Esophagus muscularis mucosa (tissue), 4 donors: ENCODE results near the gene SEPTIN10.

Experiments
- EP300 ChIP-seq: sonication (generic); formaldehyde crosslinking; IDR thresholded peaks from one replicate; pipeline ENCODE4 v1.6.1; 2017; ENCODE audit warnings: antibody characterized with exemption
- POLR2AphosphoS5 ChIP-seq, 2 donors: sonication (generic); formaldehyde crosslinking; IDR thresholded peaks; one replicate each; pipeline ENCODE4 v1.6.1; 2017; ENCODE audit warnings: antibody characterized with exemption in 2 of 2
- TF ChIP-seq, protein P1 (sequence below), 3 experiments: fragments of 200-600 bp in 2 of 3; fragments of 450-650 bp in 1 of 3; sonication (generic) in 2 of 3; IDR thresholded peaks; one replicate each; pipeline ENCODE4 v1.5.1; 2017 to 2019; ENCODE audit warnings: antibody characterized with exemption in 3 of 3, mild to moderate bottlenecking in 2 of 3, moderate library complexity in 1 of 3

- no peak for TF ChIP-seq POLR2AphosphoS5 (IDR thresholded peaks at IDR 0.05)
- no peak for TF ChIP-seq EP300
- TF ChIP-seq, protein P1, sequence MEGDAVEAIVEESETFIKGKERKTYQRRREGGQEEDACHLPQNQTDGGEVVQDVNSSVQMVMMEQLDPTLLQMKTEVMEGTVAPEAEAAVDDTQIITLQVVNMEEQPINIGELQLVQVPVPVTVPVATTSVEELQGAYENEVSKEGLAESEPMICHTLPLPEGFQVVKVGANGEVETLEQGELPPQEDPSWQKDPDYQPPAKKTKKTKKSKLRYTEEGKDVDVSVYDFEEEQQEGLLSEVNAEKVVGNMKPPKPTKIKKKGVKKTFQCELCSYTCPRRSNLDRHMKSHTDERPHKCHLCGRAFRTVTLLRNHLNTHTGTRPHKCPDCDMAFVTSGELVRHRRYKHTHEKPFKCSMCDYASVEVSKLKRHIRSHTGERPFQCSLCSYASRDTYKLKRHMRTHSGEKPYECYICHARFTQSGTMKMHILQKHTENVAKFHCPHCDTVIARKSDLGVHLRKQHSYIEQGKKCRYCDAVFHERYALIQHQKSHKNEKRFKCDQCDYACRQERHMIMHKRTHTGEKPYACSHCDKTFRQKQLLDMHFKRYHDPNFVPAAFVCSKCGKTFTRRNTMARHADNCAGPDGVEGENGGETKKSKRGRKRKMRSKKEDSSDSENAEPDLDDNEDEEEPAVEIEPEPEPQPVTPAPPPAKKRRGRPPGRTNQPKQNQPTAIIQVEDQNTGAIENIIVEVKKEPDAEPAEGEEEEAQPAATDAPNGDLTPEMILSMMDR (IDR thresholded peaks at IDR 0.05), result no peak
Observed at GRCh38 chr2:109557309-109557708, 56.5 kb downstream of the SEPTIN10 start.
